Spleen (tissue), 11 donors: ENCODE measurements around the gene RNF103. TPM values are rescaled to one million over a fixed set of nuclear protein-coding genes. Genes with fewer than 3 reads are reported as not detected.

Experiments
- DNase-seq: peaks from one replicate; pipeline ENCODE4 v3.0.0-alpha.2; 2020
- H3K27ac ChIP-seq, 8 donors: fragments of 200-600 bp; sonication (generic) in 7 of 8; 1 replicate in 4 of 8; 2 replicates in 4 of 8; pipeline versions ENCODE4 v1.5.0 to v1.8.0; 2016 to 2021; ENCODE audit warnings: inconsistent platforms in 4 of 8, mild to moderate bottlenecking in 4 of 8, moderate library complexity in 1 of 8
- H3K27me3 ChIP-seq, 7 donors: fragments of 200-600 bp; sonication (generic) in 6 of 7; replicated peaks in 1 of 7; 1 replicate in 4 of 7; 2 replicates in 3 of 7; pipeline versions ENCODE4 v1.5.0 to v1.8.0; 2016 to 2021; ENCODE audit warnings: inconsistent platforms in 3 of 7, mild to moderate bottlenecking in 1 of 7
- H3K36me3 ChIP-seq, 6 donors: fragments of 200-600 bp; sonication (generic) in 5 of 6; 1 replicate in 4 of 6; 2 replicates in 2 of 6; pipeline versions ENCODE4 v1.5.0 to v1.8.0; 2016 to 2021; ENCODE audit warnings: inconsistent platforms in 2 of 6
- H3K4me1 ChIP-seq, 6 donors: fragments of 200-600 bp; sonication (generic) in 5 of 6; 1 replicate in 3 of 6; 2 replicates in 3 of 6; pipeline versions ENCODE4 v1.5.0 to v1.8.0; 2016 to 2021; ENCODE audit warnings: inconsistent platforms in 3 of 6
- H3K4me3 ChIP-seq, 8 donors: fragments of 200-600 bp; sonication (generic) in 7 of 8; 1 replicate in 4 of 8; 2 replicates in 4 of 8; pipeline versions ENCODE4 v1.5.0 to v1.8.0; 2016 to 2021; ENCODE audit warnings: inconsistent platforms in 4 of 8, mild to moderate bottlenecking in 4 of 8, moderate library complexity in 2 of 8
- H3K9me3 ChIP-seq, 8 donors: fragments of 200-600 bp; sonication (generic) in 7 of 8; 1 replicate in 4 of 8; 2 replicates in 4 of 8; pipeline versions ENCODE4 v1.5.0 to v1.8.0; 2016 to 2021; ENCODE audit warnings: inconsistent platforms in 4 of 8
- CTCF ChIP-seq, 11 experiments: fragments of 200-600 bp in 7 of 11; fragments of 450-650 bp in 4 of 11; sonication (generic) in 4 of 11; IDR thresholded peaks in 8 of 11; conservative IDR thresholded peaks in 3 of 11; 1 replicate in 7 of 11; 2 replicates in 4 of 11; pipeline versions ENCODE4 v1.4.0 to v1.8.0; 2016 to 2021; ENCODE audit warnings: antibody characterized with exemption in 11 of 11, inconsistent platforms in 4 of 11, mild to moderate bottlenecking in 1 of 11
- POLR2A ChIP-seq, 3 donors: fragments of 450-650 bp; IDR thresholded peaks; one replicate each; pipeline ENCODE4 v1.5.1; 2017; ENCODE audit warnings: antibody characterized with exemption in 3 of 3, mild to moderate bottlenecking in 1 of 3
- POLR2AphosphoS5 ChIP-seq, 3 donors: sonication (generic); formaldehyde crosslinking; IDR thresholded peaks; one replicate each; pipeline ENCODE4 v1.5.1; 2017; ENCODE audit warnings: antibody characterized with exemption in 3 of 3
- WGBS, 5 donors: extraction: QIAGEN DNeasy Blood & Tissue Kit in 3 of 5; methylation state at CpG; one replicate each; pipeline versions ENCODE4 v1.1.5 to v1.1.7; 2013 to 2018; 5-methylcytosine and 5-hydroxymethylcytosine counted together
- intact Hi-C: fragments of 100-400 bp; cut with DNase I; formaldehyde crosslinking; loops from one replicate; pipeline ENCODE4 v1.15.0; 2023; ENCODE audit warnings: low total_unique reads
- polyA plus RNA-seq, 3 donors: library from polyadenylated mRNA; stranded (reverse); fragments of 200-250 nt; gene quantifications; one replicate each; pipeline ENCODE4 v1.2.1, GENCODE V29; 2013
- total RNA-seq, 7 donors: library from RNA; depleted of rRNA in 3 of 7; stranded (reverse); fragments of >200 nt in 3 of 7; fragmentation: NEBNext Ultra II Directional in 4 of 7; extraction: Animal tissue kit (Norgen Biotek cat#: 25700) in 4 of 7; gene quantifications; one replicate each; pipeline versions ENCODE4 v1.1.0 to v1.2.1, GENCODE V29; 2016 to 2021
- donor health status: healthy with polysubstance abuse.
- donor health status: DM: no; HTN: no; CAD: no; lungs with moderate emphysema.
- donor health status: DM: no; HTN: no; CAD: no.
- donor health status: Bipolar disorder and iron deficiency.
- donor health status: healthy.
- donor health status: DM: no; HTN: no; CAD: no.
- donor health status: DM: yes; HTN: yes; CAD: no.

Gene RNF103
- total and polyA plus RNA-seq, 10 donors = 9.1 to 34.7 (median 23.1) TPM

GRCh38 chr2:86633155-86633651 lies 9.5 kb upstream of the RNF103 start:
- peak; percentile 60 for DNase-seq
- Histone ChIP-seq H3K27me3 (no peaks in the 10 kb centered on the region), H3K9me3 (peaks cover 0 to 3% (median 0%) of the 10 kb centered on the region in 8 donors), H3K4me1 (no peaks in the 10 kb centered on the region), H3K36me3 (no peaks in the 10 kb centered on the region), H3K4me3 (no peak overlapping the region), H3K27ac (no peak overlapping the region)
- TF ChIP-seq POLR2AphosphoS5 (IDR thresholded peaks at IDR 0.05) (no peak), POLR2A (IDR thresholded peaks at IDR 0.05) (no peak), CTCF (IDR thresholded peaks at IDR 0.05 in 8 of 11, conservative IDR thresholded peaks at IDR 0.05 in 3 of 11) (no peak)
- intact Hi-C loops = no loop called here
- 82 to 90% (median 89%) methylated on average over 5 of the region's 5 CpGs for WGBS, 5 donors

- 49 to 63% (median 57%) methylated on average over 2 of the region's 2 CpGs for WGBS, 5 donors
- Histone ChIP-seq H3K4me3 (no peak overlapping the region), H3K27ac (no peak overlapping the region), H3K27me3 (no peaks in the 10 kb centered on the region), H3K9me3 (no peaks in the 10 kb centered on the region), H3K4me1 (no peaks in the 10 kb centered on the region), H3K36me3 (no peaks in the 10 kb centered on the region)
- TF ChIP-seq CTCF (IDR thresholded peaks at IDR 0.05 in 8 of 11, conservative IDR thresholded peaks at IDR 0.05 in 3 of 11) (no peak), POLR2A (IDR thresholded peaks at IDR 0.05) (no peak), POLR2AphosphoS5 (IDR thresholded peaks at IDR 0.05) (no peak)
- intact Hi-C loops = no loop called here
- no peak for DNase-seq
These were observed 9.0 kb upstream of the RNF103 start for GRCh38 chr2:86632672-86633071.

GRCh38 chr2:86631846-86632485 lies 8.3 kb upstream of the RNF103 start:
- intact Hi-C loops = no loop called here
- Histone ChIP-seq H3K27ac (no peak overlapping the region), H3K9me3 (no peaks in the 10 kb centered on the region), H3K4me1 (no peaks in the 10 kb centered on the region), H3K27me3 (no peaks in the 10 kb centered on the region), H3K36me3 (no peaks in the 10 kb centered on the region), H3K4me3 (no peak overlapping the region)
- TF ChIP-seq CTCF (IDR thresholded peaks at IDR 0.05 in 8 of 11, conservative IDR thresholded peaks at IDR 0.05 in 3 of 11) = no peak
- TF ChIP-seq POLR2A (IDR thresholded peaks at IDR 0.05) = no peak
- no peak for TF ChIP-seq POLR2AphosphoS5 (IDR thresholded peaks at IDR 0.05)
- WGBS, 5 donors = 79 to 87% (median 84%) methylated on average over 10 of the region's 10 CpGs
- DNase-seq = peak; percentile 31

GRCh38 chr2:86628091-86628522 lies 4.4 kb upstream of the RNF103 start:
- H3K27me3 ChIP-seq = no peaks in the 10 kb centered on the region
- no peak for TF ChIP-seq POLR2AphosphoS5 (IDR thresholded peaks at IDR 0.05)
- TF ChIP-seq POLR2A (IDR thresholded peaks at IDR 0.05) = no peak
- no peak for TF ChIP-seq CTCF (IDR thresholded peaks at IDR 0.05 in 8 of 11, conservative IDR thresholded peaks at IDR 0.05 in 3 of 11)
- H3K4me1 ChIP-seq = peaks cover 0 to 9% (median 2%) of the 10 kb centered on the region in 6 donors
- H3K27ac ChIP-seq = no peak overlapping the region
- WGBS, 5 donors = 58 to 82% (median 75%) methylated on average over 3 of the region's 3 CpGs
- no peak for DNase-seq
- no peaks in the 10 kb centered on the region for H3K36me3 ChIP-seq
- H3K9me3 ChIP-seq = no peaks in the 10 kb centered on the region
- intact Hi-C loops = no loop called here
- H3K4me3 ChIP-seq = no peak overlapping the region
